ENCODE results near the gene CD200.
A peak's percentile ranks its signal among the peaks of the same experiment; 100 is the strongest.

CD200 gene, protein sequence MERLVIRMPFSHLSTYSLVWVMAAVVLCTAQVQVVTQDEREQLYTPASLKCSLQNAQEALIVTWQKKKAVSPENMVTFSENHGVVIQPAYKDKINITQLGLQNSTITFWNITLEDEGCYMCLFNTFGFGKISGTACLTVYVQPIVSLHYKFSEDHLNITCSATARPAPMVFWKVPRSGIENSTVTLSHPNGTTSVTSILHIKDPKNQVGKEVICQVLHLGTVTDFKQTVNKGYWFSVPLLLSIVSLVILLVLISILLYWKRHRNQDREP

DNA sequence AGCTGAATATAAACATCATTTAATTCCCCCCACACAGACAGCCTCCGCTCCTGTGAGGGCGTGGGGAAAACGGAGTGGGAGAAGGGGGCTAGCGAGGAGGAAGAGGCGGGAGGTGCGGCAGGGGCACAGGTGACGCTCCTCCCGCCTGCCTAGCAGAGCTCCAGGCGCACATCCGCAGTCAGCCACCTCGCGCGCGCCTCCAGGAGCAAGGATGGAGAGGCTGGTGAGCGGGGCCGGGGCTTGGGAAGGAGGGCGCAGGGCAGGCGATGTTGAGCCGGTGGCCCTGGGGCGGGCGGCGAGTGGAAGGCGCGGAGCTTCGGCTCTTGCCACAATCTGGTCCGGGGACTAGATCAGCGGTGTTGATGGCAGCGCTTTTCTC, at the start of gene CD200:
TSS of gene CD200 (plus strand) at position 155 of the 379 bp plus-strand sequence. CDS start at position 212, 57 bp downstream.
- H3K27ac ChIP-seq (ENCODE audit: low read length), result no peak within 1 kb of the TSS
- peak within 1 kb of the TSS; percentile 87 for H2AFZ ChIP-seq (ENCODE audit: low read length)
- H3K9ac ChIP-seq (ENCODE audit: low read length), result peak within 1 kb of the TSS; percentile 55; the same call in 1 of the 2 replicates
- no peak for DNase-seq
- H3K4me3 ChIP-seq (ENCODE audit: low read length), result peak within 1 kb of the TSS; percentile 66
- H3K36me3 ChIP-seq (replicated peaks; ENCODE audit: insufficient read depth, low read length), result no peaks in the 10 kb centered on the region
- H3K27me3 ChIP-seq (replicated peaks; ENCODE audit: insufficient read depth, low read length), result no peaks in the 10 kb centered on the region
- H3K79me2 ChIP-seq (ENCODE audit: low read length), result no peaks in the 10 kb centered on the region
- H3K4me1 ChIP-seq (ENCODE audit: low read length), result no peaks in the 10 kb centered on the region
- H3F3A ChIP-seq (ENCODE audit: insufficient read depth, low read length), result no peaks in the 10 kb centered on the region
- H3K9me2 ChIP-seq (replicated peaks; ENCODE audit: insufficient read depth, low read length), result no peaks in the 10 kb centered on the region
- peak within 1 kb of the TSS; percentile 85 for H3K4me2 ChIP-seq (ENCODE audit: low read depth, low read length)
- H3K9me3 ChIP-seq (replicated peaks; ENCODE audit: insufficient read depth, low read length), result no peaks in the 10 kb centered on the region
- TF ChIP-seq EZH2phosphoT487 (IDR thresholded peaks at IDR 0.05; ENCODE audit: low read length) (no peak), EZH2 (optimal IDR thresholded peaks at IDR 0.05; ENCODE audit: low read depth, low read length) (no peak)
- TF ChIP-seq, protein P1, sequence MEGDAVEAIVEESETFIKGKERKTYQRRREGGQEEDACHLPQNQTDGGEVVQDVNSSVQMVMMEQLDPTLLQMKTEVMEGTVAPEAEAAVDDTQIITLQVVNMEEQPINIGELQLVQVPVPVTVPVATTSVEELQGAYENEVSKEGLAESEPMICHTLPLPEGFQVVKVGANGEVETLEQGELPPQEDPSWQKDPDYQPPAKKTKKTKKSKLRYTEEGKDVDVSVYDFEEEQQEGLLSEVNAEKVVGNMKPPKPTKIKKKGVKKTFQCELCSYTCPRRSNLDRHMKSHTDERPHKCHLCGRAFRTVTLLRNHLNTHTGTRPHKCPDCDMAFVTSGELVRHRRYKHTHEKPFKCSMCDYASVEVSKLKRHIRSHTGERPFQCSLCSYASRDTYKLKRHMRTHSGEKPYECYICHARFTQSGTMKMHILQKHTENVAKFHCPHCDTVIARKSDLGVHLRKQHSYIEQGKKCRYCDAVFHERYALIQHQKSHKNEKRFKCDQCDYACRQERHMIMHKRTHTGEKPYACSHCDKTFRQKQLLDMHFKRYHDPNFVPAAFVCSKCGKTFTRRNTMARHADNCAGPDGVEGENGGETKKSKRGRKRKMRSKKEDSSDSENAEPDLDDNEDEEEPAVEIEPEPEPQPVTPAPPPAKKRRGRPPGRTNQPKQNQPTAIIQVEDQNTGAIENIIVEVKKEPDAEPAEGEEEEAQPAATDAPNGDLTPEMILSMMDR (IDR thresholded peaks at IDR 0.05; ENCODE audit: low read length), result no peak; the same call in 1 of the 2 replicates
- no peaks in the 10 kb centered on the region for H4K20me1 ChIP-seq (ENCODE audit: insufficient read depth, low read length)

DNA sequence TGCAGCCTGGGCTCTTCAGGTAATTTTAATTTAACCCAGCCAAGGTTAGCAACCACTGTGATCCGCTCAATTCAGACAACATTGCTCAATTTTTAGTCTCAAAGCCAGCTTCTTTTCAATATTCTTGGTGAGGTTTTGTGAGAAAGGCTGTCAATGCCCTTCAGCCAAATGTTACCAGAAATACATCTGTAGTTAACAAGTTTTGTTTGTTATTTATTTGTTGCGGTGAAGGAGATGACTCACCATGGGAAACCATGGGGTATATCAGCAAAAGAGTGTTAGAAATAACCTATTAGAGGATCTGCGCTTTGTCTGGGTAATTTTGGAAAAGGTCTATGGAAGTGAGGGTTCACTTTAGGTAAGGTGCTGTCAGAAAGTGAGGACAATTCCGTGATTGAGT, 43.9 kb upstream of the CD200 start:
- H3K4me2 ChIP-seq (ENCODE audit: low read depth, low read length), result no peak overlapping the region
- no peaks in the 10 kb centered on the region for H3K9me3 ChIP-seq (replicated peaks; ENCODE audit: insufficient read depth, low read length)
- H3K9me2 ChIP-seq (replicated peaks; ENCODE audit: insufficient read depth, low read length), result no peaks in the 10 kb centered on the region
- no peaks in the 10 kb centered on the region for H3K36me3 ChIP-seq (replicated peaks; ENCODE audit: insufficient read depth, low read length)
- no peaks in the 10 kb centered on the region for H3K79me2 ChIP-seq (ENCODE audit: low read length)
- no peak for TF ChIP-seq EZH2 (optimal IDR thresholded peaks at IDR 0.05; ENCODE audit: low read depth, low read length)
- TF ChIP-seq, protein P1 (IDR thresholded peaks at IDR 0.05; ENCODE audit: low read length), result no peak
- TF ChIP-seq EZH2phosphoT487 (IDR thresholded peaks at IDR 0.05; ENCODE audit: low read length), result no peak
- no peak overlapping the region for H3K9ac ChIP-seq (ENCODE audit: low read length)
- H3K27ac ChIP-seq (ENCODE audit: low read length), result no peak overlapping the region
- H3K4me3 ChIP-seq (ENCODE audit: low read length), result no peak overlapping the region
- no peaks in the 10 kb centered on the region for H3K27me3 ChIP-seq (replicated peaks; ENCODE audit: insufficient read depth, low read length)
- H4K20me1 ChIP-seq (ENCODE audit: insufficient read depth, low read length), result no peaks in the 10 kb centered on the region
- no peak for DNase-seq
- H2AFZ ChIP-seq (ENCODE audit: low read length), result no peak overlapping the region
- H3F3A ChIP-seq (ENCODE audit: insufficient read depth, low read length), result peaks cover 5% of the 10 kb centered on the region; the same call in 1 of the 2 replicates
- H3K4me1 ChIP-seq (ENCODE audit: low read length), result peaks cover 6% of the 10 kb centered on the region

DNA sequence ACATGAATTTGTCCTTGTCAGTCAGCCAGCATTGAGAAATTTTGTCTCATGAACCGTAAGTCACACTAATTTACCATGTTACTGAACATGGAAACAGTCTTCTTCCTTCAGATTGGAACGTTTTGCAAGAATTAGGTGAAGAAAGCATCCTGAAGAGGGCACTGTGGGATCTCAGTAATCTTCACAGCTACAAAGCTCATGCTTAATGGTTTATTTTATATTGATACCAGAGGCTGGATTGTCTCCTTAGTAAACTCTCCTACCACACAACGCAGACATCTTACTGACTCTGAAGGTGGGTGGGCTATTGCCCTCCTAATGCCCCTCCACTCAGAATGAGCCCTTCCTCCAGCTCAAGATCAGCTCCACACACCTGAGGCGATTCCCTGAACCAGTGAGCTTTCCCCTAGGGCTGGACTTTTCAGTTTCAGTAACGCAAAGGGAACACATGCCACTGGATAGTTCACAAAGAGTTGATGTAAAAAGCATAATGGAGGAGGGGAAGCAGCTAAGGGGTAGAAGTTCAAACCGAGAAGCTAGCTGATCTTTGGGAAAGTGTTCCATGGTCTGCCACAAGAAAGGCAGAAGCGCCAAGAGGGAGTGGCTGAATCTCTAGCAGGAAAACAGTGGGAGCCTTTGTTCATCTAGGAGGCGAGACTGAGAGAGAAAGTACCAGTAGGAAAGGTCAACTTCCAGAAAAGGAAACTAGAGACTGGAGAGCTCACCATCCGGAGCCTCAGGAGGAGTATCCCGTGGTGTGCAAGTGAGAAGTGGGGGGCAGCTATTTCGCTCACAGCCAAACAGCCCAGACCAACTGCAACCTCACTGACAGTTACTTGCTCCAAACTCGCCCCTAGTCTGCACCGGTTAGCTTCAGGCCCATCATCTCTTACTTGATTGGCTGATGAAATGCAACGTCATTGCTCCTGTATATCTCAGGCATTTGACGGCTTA, 39.3 kb upstream of the CD200 start, which contains the start of gene SLC9C1:
TSS of gene SLC9C1 (minus strand) at position 849 of the 954 bp plus-strand sequence. CDS start 7,425 bp downstream, outside the sequence.
- Histone ChIP-seq H3K36me3 (replicated peaks; ENCODE audit: insufficient read depth, low read length) (no peaks in the 10 kb centered on the region), H3K9ac (ENCODE audit: low read length) (peak within 1 kb of the TSS; percentile 50), H3K9me2 (replicated peaks; ENCODE audit: insufficient read depth, low read length) (no peaks in the 10 kb centered on the region), H3K79me2 (ENCODE audit: low read length) (no peaks in the 10 kb centered on the region), H3K27ac (ENCODE audit: low read length) (peak within 1 kb of the TSS; percentile 59; the same call in 1 of the 2 replicates), H3K9me3 (replicated peaks; ENCODE audit: insufficient read depth, low read length) (no peaks in the 10 kb centered on the region), H3K4me1 (ENCODE audit: low read length) (peaks cover 31% of the 10 kb centered on the region), H3K4me3 (ENCODE audit: low read length) (peak within 1 kb of the TSS; percentile 54), H3F3A (ENCODE audit: insufficient read depth, low read length) (peaks cover 28% of the 10 kb centered on the region), H4K20me1 (ENCODE audit: insufficient read depth, low read length) (no peaks in the 10 kb centered on the region), H3K27me3 (replicated peaks; ENCODE audit: insufficient read depth, low read length) (no peaks in the 10 kb centered on the region), H2AFZ (ENCODE audit: low read length) (peak within 1 kb of the TSS; percentile 78), H3K4me2 (ENCODE audit: low read depth, low read length) (peak within 1 kb of the TSS; percentile 81)
- peak; percentile 85 for DNase-seq
- TF ChIP-seq, protein P1 (IDR thresholded peaks at IDR 0.05; ENCODE audit: low read length), result peak; percentile 72
- no peak for TF ChIP-seq EZH2phosphoT487 (IDR thresholded peaks at IDR 0.05; ENCODE audit: low read length)
